ENCODE measurements around the gene ACTRT3.
"Not testable (repeated sequence)": the region's sequence is repeated elsewhere in the genome, so short reads cannot be mapped to it uniquely, and the experiment has no call there.

Gene ACTRT3

DNA sequence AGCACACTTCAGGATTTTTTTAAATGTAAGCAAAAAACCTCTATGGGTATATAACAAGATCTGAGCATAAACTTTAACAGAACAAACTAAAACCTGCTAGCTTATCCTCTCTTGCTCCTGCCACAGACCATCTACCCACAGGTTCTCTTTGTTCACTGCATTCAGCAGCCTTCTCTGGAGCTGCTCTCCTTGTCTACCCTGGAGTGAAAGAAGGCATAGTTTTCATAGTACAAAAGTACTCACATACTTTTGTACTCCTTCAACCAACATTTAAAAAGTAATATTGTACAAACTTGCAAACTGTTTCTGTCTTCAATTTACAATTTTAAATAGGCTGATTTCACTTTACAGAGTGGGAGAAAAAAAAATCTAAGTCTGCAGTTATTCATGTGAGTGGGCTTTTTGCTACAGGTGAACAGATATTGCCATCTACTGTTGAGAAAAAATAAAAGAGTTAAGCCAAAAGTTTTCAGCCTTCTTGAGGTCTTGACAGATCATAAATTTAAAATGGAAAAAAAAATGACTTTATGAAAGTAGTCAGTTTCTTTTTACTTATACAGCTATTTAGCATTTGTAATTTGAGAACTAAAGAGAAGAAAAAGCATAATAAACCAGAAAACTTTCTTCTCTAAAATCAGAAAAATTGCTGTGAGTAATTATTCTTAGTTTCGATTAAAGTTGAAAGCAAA is 24.9 kb downstream of the ACTRT3 start:
- no peak for TF ChIP-seq POLR2AphosphoS5 (IDR thresholded peaks at IDR 0.05; ENCODE audit: low read depth, low read length)
- TF ChIP-seq POU2F2 (IDR thresholded peaks at IDR 0.05; ENCODE audit: low read depth, low read length): no peak
- TF ChIP-seq SPI1 (IDR thresholded peaks at IDR 0.05; ENCODE audit: low read depth, low read length): no peak
- TF ChIP-seq POLR2A (IDR thresholded peaks at IDR 0.05; ENCODE audit: low read depth, low read length): no peak
- no peak for TF ChIP-seq TAF1 (IDR thresholded peaks at IDR 0.05; ENCODE audit: low read depth, low read length)
- TF ChIP-seq PAX5 (IDR thresholded peaks at IDR 0.05; ENCODE audit: insufficient read depth, low read length, severe bottlenecking): no peak
- FAIRE-seq: no peak
- DNase-seq (ENCODE audit: insufficient read length, low spot score): no peak

DNA sequence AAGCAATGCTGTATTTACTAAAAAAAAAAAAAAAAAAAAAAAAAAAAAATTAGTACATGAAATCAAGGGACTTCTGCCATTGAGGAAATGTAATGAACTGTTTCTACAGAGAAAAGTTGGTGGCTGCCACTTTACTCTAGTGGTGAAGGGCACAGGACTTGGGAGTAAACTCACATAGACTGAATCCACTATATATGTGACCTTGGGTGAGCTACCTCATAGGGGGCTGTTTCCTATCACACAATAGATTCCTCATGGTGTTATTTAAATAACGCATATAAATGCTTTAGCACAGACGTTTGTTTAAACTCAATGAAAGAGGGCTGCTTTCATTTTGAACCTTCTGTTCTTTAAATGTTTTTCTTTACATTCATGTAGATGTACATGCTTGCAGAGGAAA is 30.3 kb downstream of the ACTRT3 start:
- no peak for DNase-seq (ENCODE audit: insufficient read length, low spot score)
- FAIRE-seq: no peak
- TF ChIP-seq POU2F2 (IDR thresholded peaks at IDR 0.05; ENCODE audit: low read depth, low read length) (no peak), POLR2A (IDR thresholded peaks at IDR 0.05; ENCODE audit: low read depth, low read length) (no peak), TAF1 (IDR thresholded peaks at IDR 0.05; ENCODE audit: low read depth, low read length) (no peak), SPI1 (IDR thresholded peaks at IDR 0.05; ENCODE audit: low read depth, low read length) (no peak), POLR2AphosphoS5 (IDR thresholded peaks at IDR 0.05; ENCODE audit: low read depth, low read length) (no peak), PAX5 (IDR thresholded peaks at IDR 0.05; ENCODE audit: insufficient read depth, low read length, severe bottlenecking) (no peak)

DNA sequence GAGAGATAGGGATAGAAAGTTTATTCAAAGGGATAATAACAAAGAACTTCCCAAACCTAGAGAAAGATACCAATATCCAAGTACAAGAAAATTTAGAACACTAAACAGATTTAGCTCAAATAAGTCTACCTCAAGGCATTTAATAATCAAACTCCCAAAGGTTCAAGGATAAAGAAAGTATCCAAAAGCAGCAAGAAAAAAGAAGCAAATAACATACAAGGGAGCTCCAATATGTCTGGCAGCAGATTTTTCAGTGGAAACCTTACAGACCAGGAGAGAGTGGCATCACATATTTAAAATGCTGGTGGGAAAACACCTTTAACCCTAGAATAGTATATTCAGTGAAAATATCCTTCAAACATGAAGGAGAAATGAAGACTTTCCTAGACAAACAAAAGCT is 37.5 kb downstream of the ACTRT3 start:
- not testable (repeated sequence) for DNase-seq (ENCODE audit: insufficient read length, low spot score); FAIRE-seq

DNA sequence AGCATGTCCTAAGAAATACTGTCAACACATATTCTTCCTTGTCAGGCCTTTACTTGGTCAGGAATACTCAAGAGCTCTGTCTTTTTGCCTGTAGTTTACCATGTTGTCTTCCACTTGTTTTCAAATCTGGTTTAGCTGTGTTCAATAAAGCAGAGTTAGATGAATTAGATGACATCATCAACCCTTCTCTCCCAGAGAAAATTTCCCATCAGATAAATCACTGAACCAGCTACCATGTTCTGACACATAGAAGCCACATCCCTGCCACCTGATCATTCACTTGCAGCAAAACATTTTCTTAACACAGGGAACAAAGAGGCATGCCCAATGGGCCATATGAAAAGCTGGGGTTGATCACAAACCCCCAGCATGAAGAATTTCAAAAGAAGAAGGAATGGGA is 46.6 kb downstream of the ACTRT3 start:
- no peak for TF ChIP-seq SPI1 (IDR thresholded peaks at IDR 0.05; ENCODE audit: low read depth, low read length)
- no peak for TF ChIP-seq POLR2AphosphoS5 (IDR thresholded peaks at IDR 0.05; ENCODE audit: low read depth, low read length)
- no peak for TF ChIP-seq PAX5 (IDR thresholded peaks at IDR 0.05; ENCODE audit: insufficient read depth, low read length, severe bottlenecking)
- TF ChIP-seq POLR2A (IDR thresholded peaks at IDR 0.05; ENCODE audit: low read depth, low read length): no peak
- no peak for TF ChIP-seq POU2F2 (IDR thresholded peaks at IDR 0.05; ENCODE audit: low read depth, low read length)
- no peak for TF ChIP-seq TAF1 (IDR thresholded peaks at IDR 0.05; ENCODE audit: low read depth, low read length)
- FAIRE-seq: no peak
- DNase-seq (ENCODE audit: insufficient read length, low spot score): no peak

DNA sequence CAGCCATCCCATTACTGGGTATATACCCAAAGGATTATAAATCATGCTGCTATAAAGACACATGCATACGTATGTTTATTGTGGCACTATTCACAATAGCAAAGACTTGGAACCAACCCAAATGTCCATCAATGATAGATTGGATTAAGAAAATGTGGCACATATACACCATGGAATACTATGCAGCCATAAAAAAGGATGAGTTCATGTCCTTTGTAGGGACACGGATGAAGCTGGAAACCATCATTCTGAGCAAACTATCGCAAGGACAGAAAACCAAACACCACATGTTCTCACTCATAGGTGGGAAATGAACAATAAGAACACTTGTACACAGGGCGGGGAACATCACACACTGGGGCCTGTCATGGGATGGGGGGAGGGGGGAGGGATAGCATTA is 50.9 kb downstream of the ACTRT3 start:
- FAIRE-seq; DNase-seq (ENCODE audit: insufficient read length, low spot score): not testable (repeated sequence)
